ENCODE results near the gene SERBP1. TPM values are rescaled to one million over a fixed set of nuclear protein-coding genes. Genes with fewer than 3 reads are reported as not detected.

The SERBP1 gene
- polyA plus RNA-seq = 128 and 150 TPM in 2 replicates
- polyA minus RNA-seq = 179 and 211 TPM in 2 replicates

DNA sequence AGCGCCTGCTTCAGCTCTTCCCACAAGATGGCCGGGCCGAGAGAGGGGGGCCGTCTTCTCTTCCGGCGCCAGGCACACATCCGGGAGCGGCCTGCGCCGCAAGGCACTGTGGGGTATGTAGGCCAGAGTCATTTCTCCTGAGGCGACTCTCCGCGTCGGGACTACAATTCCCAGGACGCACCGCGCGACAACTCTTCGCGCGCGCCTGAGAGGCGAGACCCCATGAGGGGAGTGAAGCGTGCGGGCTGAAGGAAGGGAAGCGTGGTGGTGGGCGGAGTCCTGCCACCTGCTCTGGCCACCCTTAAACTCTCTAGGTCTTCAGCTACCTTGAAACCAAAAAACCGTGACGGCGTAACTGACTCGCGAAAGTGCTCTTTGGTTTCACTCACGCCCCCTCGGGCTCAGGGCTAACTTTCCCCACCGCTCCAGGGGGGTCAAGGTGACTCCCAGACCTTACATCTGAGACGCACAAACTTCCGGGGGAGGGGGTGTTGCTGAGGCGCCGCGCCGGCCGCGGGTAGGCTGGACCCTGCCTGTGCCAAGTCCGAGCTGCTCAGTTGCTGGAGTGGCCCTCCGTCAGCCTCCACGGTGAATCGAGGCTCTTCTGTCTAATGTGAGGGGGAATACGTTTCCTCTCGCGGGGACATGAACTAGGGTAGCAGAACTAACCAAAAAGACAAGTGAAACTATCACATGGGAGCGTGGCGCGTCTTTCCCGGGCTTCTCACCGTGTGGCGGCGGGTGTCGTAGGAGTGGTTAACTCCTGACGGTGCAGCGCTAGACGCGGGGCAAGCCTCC lies at the start of gene SERBP1:
Gene SERBP1 (minus strand): TSS at position 45 of the 798 bp plus-strand sequence. CDS start 102 bp downstream, outside the sequence.
- Histone ChIP-seq H3K27me3 (ENCODE audit: insufficient read depth, low read depth, low read length) (no peaks in the 10 kb centered on the region), H3K36me3 (ENCODE audit: insufficient read depth, low read length) (peaks cover 4% of the 10 kb centered on the region), H3K79me2 (replicated peaks; ENCODE audit: insufficient read depth, low read length) (peaks cover 40% of the 10 kb centered on the region), H2AFZ (ENCODE audit: low read depth, low read length) (peak within 1 kb of the TSS; percentile 82), H4K20me1 (ENCODE audit: insufficient read depth) (peaks cover 32% of the 10 kb centered on the region), H3K27ac (ENCODE audit: low read length) (peak within 1 kb of the TSS; percentile 80), H3K9ac (ENCODE audit: low read length) (peak within 1 kb of the TSS; percentile 74), H3K4me2 (ENCODE audit: low read length) (peak within 1 kb of the TSS; percentile 87), H3F3A (ENCODE audit: insufficient read depth, low read length, poor library complexity, severe bottlenecking) (no peaks in the 10 kb centered on the region), H3K9me3 (ENCODE audit: low read length) (no peaks in the 10 kb centered on the region), H3K9me2 (ENCODE audit: insufficient read depth, low read length) (no peaks in the 10 kb centered on the region), H3K4me3 (ENCODE audit: low read length) (peak within 1 kb of the TSS; percentile 72)
- TF ChIP-seq REST (IDR thresholded peaks at IDR 0.05; ENCODE audit: borderline replicate concordance) = no peak
- peak; percentile 61 for TF ChIP-seq TAF1 (IDR thresholded peaks at IDR 0.05; ENCODE audit: low read depth)
- peak; percentile 15 for TF ChIP-seq SMC3 (conservative IDR thresholded peaks at IDR 0.05; ENCODE audit: poor library complexity)
- no peak for TF ChIP-seq RAD21 (conservative IDR thresholded peaks at IDR 0.05)
- TF ChIP-seq POLR2AphosphoS5 (IDR thresholded peaks at IDR 0.05) = peak; percentile 84
- no peak for TF ChIP-seq EZH2 (IDR thresholded peaks at IDR 0.05; ENCODE audit: borderline replicate concordance, insufficient read depth, low read length, poor library complexity, severe bottlenecking)
- no peak for TF ChIP-seq CTCF (IDR thresholded peaks at IDR 0.05; ENCODE audit: poor library complexity, severe bottlenecking)
- TF ChIP-seq EP300 (conservative IDR thresholded peaks at IDR 0.05; ENCODE audit: poor library complexity, severe bottlenecking) = no peak
- TF ChIP-seq MXI1 (conservative IDR thresholded peaks at IDR 0.05; ENCODE audit: poor library complexity, severe bottlenecking) = peak; percentile 99

DNA sequence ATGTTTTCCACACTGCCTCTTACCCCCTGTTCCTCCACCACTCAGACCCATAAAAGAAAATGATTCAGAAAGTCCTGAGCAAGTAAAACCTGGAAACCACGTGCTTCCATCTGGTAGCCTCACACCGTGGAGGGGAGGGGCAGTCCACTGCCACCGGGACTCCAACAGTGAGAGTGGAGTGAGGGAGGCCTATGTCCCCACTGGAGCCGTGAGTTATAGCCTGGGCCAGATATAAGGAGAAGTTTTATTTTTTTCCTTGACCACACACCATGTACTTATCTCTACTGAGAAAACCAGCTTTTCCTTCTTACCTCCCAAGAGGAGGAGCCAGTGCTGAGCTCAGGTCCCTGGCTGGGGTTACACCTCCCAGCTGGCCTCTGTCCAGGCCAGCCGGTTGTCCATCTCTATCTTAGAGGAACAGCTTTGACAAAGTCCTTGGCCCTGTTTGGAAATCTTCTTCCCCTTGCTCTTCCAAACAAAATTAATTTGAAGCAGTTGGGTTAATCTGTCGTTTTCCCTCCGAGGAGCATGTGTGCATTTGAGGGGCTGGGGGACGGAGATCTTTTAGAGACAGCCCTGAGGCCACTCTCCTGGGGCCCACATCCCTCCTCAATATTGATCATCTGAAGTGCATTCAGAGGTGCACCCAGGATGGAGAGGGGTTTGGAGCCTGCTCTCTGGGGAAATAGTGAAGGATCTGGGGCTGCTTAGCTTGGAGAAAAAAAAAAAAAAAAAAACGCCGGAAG lies 49.1 kb upstream of the SERBP1 start:
- H3K4me2 ChIP-seq (ENCODE audit: low read length) = no peak overlapping the region
- TF ChIP-seq TAF1 (IDR thresholded peaks at IDR 0.05; ENCODE audit: low read depth) = no peak
- no peak for TF ChIP-seq CTCF (IDR thresholded peaks at IDR 0.05; ENCODE audit: poor library complexity, severe bottlenecking)
- TF ChIP-seq RAD21 (conservative IDR thresholded peaks at IDR 0.05) = no peak
- TF ChIP-seq EP300 (conservative IDR thresholded peaks at IDR 0.05; ENCODE audit: poor library complexity, severe bottlenecking) = no peak
- no peak for TF ChIP-seq MXI1 (conservative IDR thresholded peaks at IDR 0.05; ENCODE audit: poor library complexity, severe bottlenecking)
- no peak for TF ChIP-seq REST (IDR thresholded peaks at IDR 0.05; ENCODE audit: borderline replicate concordance)
- no peak for TF ChIP-seq EZH2 (IDR thresholded peaks at IDR 0.05; ENCODE audit: borderline replicate concordance, insufficient read depth, low read length, poor library complexity, severe bottlenecking)
- TF ChIP-seq POLR2AphosphoS5 (IDR thresholded peaks at IDR 0.05) = no peak
- no peak for TF ChIP-seq SMC3 (conservative IDR thresholded peaks at IDR 0.05; ENCODE audit: poor library complexity)
- H3K9me2 ChIP-seq (ENCODE audit: insufficient read depth, low read length) = no peaks in the 10 kb centered on the region
- no peaks in the 10 kb centered on the region for H3K79me2 ChIP-seq (replicated peaks; ENCODE audit: insufficient read depth, low read length)
- H4K20me1 ChIP-seq (ENCODE audit: insufficient read depth) = no peaks in the 10 kb centered on the region
- no peak overlapping the region for H3K27ac ChIP-seq (ENCODE audit: low read length)
- H3K9me3 ChIP-seq (ENCODE audit: low read length) = no peaks in the 10 kb centered on the region
- no peak overlapping the region for H3K9ac ChIP-seq (ENCODE audit: low read length)
- no peak overlapping the region for H2AFZ ChIP-seq (ENCODE audit: low read depth, low read length)
- H3F3A ChIP-seq (ENCODE audit: insufficient read depth, low read length, poor library complexity, severe bottlenecking) = no peaks in the 10 kb centered on the region
- H3K4me3 ChIP-seq (ENCODE audit: low read length) = no peak overlapping the region
- no peaks in the 10 kb centered on the region for H3K36me3 ChIP-seq (ENCODE audit: insufficient read depth, low read length)
- no peaks in the 10 kb centered on the region for H3K27me3 ChIP-seq (ENCODE audit: insufficient read depth, low read depth, low read length)

Measured in neural cell (in vitro differentiated cells).